ENCODE results near the gene TSPAN18.

The TSPAN18 gene

DNA sequence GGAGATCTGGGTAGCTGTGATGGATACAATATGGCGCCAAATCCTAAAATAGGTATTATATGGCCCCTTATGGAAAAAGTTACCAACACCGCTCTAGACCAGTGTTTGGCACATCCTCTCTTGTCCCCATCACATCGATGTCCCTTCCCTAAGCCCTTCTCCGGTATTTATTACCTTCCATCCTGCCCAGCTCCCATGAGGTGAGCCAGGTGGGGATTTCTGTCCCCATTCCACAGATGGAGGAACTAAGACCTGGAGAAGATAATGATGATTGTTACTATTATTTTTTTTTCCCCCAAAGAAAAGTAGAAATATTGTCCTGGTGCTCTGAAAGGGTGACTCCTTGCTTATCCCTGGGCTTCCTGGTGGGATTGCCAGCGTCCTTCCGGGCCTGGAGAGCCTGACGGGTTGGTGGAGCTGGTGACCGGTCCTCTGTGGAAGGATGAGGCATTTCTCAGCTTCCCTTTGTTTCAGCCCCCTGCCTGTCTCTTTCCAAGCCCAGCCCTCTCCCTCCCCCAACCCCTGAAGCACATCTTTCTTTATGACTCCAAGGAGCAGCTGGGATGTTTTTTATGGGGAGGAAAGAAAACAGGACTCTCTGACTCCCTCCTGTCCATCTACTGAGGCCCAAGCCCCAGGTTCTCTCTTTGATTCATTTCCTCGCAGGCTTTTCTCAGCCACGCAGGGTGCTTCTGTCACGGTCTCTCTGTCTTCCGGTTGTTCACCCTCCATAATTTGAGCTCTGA, 158.5 kb downstream of the TSPAN18 start:
- intact Hi-C loops (cut with DNase I): no loop called here
- no peak for DNase-seq

DNA sequence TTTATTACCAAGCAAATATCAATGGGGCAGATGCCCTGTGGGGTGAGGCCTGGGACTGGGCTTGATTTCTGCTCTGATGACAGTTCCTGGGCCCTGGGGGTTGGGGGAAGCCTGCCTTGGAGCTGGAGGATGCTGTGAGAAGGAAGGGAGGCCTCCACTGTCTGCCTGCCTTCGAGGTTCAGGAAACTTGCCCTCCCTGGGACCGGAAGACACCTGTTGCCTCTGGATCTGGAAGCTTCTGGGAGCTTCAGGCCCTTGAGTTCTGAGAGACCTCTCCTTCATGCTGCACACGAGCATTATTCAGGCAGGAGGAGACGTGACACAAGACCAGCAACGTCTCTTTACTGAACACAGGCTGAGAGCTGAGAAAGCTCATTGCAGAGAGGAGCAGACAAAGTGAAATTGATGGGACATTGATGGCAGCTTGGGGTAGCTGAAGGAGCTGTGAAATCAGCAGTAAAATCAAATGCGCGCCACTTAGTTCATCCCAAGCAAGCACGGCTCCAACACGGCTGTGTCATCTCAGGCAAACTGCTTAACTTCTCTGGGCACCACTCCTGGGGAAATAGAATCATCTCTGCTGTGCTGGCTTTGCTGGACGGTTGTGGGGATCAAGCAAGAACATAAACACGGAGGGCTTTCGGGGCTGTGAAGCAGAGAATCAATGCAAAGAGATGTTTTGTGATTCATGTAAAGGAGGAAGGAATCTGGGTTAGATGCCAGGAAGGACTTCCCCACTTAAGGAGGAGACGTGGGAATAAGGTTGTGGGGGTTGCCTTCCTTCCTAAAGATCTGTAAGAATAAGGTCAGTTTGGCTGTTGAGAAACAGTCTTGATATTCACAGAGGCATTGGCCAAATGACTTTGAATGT, 159.4 kb downstream of the TSPAN18 start:
- intact Hi-C loops (cut with DNase I): no loop called here
- DNase-seq: no peak

DNA sequence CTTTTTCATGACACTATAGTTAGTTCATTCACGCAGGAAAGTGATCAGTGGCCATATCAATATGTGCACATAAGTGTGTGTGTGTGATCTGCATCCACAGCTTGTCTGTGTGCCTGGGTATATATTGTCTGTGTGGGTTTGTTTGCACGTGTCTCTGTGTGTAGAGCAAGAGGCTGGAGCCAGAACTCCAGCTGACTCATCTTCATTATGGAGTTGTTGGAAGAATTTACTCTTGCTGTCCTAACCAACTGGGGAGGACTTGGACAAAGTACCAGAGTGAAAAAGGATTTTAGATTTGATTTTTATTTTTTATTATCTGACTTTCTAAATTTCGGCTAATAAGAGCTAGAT, 160.0 kb downstream of the TSPAN18 start:
- intact Hi-C loops (cut with DNase I): no loop called here
- DNase-seq: no peak

DNA sequence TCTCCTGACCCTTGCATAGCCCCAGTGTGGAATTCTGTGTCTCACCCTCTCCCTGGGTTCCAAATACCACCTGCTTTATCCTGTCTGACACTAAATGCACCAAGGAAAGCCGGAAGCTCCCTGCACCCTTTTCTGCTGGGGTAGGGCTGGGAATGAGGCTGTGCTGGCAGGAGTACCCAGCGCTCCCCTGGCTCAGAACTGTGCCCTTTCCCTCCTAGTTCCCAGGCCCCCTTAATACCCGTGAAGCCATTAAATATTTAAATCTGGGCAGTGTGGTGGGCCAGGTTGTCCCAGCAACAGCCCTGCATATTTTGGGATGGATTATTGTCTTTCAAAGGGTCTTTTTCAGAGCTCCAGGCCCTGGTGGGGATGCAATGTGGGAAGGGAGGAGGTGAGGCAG, 160.9 kb downstream of the TSPAN18 start:
- intact Hi-C loops (cut with DNase I): no loop called here
- DNase-seq: no peak

DNA sequence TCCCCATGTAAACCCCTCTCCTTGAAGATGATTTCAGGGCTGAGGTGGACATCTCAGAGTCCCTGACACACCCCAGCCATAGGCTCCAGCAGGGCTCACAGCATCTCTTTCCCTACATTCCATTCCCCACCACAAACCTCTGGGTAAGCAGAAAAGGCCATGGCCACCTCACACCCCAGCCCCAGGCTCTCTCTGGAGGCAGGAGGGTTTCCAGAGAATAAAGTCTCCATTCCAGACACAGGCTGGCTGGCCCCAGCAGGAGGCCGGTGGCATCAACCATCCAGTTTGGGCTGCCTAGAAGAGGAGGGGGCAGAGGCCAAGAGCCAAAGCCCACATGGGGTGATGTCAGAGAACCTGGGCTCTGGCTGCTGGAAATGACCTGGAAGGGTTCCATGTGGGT, 162.5 kb downstream of the TSPAN18 start:
- intact Hi-C loops (cut with DNase I): no loop called here
- DNase-seq: no peak

DNA sequence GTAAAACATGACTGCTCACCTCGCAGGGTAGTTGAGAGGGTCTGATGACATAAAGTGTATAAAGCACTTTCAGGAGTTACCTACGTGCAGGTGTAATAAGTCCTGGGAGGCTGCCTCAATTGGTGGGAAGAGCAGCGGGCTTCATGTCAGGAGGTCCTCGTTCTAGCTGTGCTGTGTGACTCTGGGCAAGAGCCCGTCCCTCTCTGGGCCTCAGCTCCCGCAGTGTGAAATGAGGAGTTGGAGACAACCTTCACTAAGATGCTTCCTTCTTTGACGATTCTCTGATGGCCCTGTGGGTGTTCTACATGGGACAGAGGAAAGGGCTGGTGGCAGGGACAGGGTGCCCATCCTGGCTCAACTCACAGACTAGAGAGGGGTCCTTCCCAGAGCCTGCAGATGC, 166.1 kb downstream of the TSPAN18 start:
- intact Hi-C loops (cut with DNase I): loop anchor here (5.0 kb wide), 2 partner anchors 166 to 271 kb away; partner anchors contain the start of gene TSPAN18
- DNase-seq: no peak

DNA sequence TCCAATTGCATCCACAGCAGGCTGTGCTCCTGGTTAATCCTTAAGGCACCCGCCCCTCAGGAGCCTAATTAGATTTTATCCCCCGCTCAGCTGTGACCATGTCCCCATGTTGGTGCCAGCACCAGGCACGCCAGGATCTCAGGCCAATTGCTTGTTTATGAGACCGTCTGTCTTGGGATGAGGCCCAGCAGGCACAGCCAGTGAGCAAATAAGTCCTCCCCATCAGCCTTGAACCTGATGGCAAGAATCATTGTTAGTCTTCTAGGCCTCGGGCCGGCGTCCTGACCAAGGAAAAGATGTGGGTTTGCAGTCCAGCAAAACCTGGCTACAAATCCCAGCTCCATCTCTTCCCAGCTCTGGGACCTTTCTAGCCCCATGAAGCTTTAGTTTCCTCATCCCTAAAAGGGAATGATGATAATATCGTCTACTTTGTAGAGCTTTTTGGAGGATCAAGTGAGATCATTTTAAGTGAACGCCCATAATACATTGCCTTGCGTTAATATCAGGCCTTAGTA, 166.6 kb downstream of the TSPAN18 start:
- DNase-seq: peak in 40 of 42 donors; percentile 5 to 68 (median 41)
- intact Hi-C loops (cut with DNase I): loop anchor here (5.0 kb wide), 2 partner anchors 166 to 271 kb away; partner anchors contain the start of gene TSPAN18

DNA sequence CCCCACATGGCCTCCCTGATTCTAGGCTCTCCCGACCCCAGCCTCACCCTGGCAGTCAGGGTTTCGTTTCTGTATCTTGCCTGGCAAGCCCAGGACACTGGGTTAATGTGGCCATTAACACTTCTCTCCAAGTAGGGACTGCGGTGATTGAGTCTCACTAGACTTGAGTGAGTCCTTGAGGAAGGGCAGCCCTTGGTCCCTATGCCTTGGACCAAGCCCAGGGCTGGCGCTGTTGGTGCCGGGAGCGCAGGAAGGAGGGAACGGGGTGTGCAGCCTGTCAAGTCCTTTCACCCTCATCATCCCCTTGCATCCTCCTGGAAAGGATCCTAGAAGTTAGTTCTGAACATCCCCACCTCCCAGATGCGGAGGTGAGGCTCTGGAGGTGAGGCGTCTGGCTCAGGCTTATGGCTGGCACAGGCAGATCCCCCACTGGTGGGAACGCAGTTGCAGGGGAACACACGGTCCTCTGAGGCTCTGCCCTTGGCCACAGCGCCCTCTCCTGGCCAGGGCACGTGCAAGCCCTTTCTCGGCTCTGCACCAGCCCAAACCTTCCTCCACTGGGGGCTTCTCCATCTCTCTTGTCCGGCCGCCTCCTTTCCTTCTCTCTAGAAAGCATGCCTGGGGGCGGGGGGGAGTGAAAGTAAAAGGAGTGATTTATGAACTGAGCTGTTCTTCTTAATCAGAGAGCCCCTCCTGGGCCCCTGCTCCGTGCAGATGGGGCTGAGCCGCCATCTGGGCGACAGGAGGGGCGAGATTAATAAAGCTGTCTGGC, 167.3 kb downstream of the TSPAN18 start:
- intact Hi-C loops (cut with DNase I): loop anchor here (5.0 kb wide), 2 partner anchors 167 to 272 kb away; partner anchors contain the start of gene TSPAN18
- peak; percentile 63 to 90 (median 82) for DNase-seq

DNA sequence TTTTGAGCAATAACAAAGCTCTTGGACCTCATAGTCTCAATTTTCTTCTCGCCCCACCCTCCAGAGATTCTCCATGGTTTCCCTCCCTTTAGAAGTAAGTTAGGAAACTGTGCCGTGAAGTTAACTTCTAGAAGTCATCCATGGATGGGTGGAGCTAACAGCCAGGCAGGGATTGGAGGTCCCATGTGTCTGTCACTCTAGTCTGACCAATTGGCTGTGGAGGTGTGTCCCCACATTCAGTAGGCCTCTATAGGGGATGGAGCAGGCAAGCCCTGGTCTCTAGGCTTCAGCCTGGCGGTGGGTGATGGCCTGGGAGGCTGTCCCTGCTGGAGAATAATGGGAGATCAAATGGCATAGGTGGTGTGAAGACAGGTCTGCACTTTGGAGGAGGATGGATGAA, 173.2 kb downstream of the TSPAN18 start:
- intact Hi-C loops (cut with DNase I): no loop called here
- DNase-seq: peak in 10 of 42 donors; percentile 18 to 62 (median 24)

DNA sequence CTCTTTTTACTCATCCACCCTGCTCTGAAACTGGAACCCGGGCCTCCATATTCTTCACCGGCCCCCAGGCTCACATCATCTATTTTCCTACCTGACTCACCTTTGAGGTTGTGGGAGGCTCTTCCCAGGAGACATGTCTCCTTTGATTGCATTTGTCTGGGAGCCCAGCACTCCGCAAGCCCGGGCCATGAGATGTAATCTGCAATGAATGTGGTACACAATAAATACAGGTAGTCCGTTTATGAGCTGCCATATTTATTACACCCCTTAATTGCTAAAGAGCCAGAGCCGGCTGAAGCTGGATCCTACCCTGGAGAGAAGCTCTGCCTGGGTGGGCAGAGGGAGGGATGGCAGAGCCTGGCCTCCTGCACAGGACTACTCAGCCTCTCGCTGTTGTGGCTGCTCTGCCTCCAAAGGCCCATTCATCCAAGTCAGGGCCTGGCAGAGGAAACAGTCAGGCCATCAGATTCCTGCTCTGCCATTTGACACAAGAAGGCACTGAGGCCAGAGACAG, 174.4 kb downstream of the TSPAN18 start:
- no peak for DNase-seq
- intact Hi-C loops (cut with DNase I): no loop called here

DNA sequence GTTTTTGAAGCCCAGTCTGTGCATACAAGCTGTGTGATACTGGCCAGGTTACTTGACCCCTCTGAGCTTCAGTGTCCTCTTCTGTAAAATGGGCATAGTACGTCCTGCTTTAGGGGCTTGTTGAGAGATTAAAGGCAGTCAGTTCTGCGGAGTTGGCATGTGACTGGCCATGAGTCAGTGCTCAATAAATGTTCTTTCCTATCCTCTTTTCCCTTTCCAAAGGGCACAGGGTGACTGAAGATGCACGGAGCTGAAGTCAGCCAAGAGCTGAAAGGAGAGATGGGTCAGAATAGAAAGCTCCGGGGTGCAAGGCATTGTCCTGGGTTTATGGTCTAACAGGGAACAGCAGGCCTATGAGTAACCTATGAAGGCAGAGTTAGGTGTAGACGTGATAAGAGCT, 175.0 kb downstream of the TSPAN18 start:
- no peak for DNase-seq
- intact Hi-C loops (cut with DNase I): no loop called here

DNA sequence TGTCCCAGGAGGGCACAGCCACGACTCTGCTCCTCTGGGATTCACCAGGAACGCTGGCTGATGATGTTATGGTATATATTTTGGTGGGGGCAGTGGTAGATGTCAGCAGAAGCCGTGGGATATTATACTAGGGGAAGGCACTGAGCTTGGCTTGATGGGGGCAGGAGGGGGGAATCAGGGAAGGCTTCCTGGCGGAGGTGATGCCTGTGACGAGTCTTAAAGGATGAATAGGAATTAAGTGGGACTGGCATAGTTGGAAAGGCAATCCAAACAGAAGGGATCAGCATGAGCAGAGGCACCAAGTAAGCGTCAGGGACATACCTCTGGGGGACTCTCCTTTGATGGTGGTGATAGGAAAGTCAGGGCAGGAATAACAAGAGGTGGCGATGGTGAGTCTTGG, 176.3 kb downstream of the TSPAN18 start:
- intact Hi-C loops (cut with DNase I): no loop called here
- no peak for DNase-seq

DNA sequence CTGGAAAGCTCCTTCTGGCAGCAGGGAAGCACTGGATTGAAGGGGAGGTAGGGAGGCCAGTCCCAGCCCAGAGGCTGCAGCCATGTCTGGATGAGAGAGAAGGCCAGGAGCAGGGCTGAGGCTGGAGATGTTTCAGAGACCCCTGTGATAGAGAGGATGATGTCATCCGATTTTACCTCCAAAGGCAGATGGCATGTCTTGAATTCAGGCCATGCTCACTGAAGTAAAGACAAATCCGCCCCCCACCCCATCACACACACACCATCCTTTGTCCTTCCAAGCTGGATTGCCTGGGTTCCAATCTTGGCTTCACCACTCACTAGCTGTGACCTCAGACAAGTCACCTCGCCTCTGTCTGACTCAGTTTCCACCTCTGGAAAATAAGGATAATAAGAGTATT, 176.8 kb downstream of the TSPAN18 start:
- intact Hi-C loops (cut with DNase I): no loop called here

DNA sequence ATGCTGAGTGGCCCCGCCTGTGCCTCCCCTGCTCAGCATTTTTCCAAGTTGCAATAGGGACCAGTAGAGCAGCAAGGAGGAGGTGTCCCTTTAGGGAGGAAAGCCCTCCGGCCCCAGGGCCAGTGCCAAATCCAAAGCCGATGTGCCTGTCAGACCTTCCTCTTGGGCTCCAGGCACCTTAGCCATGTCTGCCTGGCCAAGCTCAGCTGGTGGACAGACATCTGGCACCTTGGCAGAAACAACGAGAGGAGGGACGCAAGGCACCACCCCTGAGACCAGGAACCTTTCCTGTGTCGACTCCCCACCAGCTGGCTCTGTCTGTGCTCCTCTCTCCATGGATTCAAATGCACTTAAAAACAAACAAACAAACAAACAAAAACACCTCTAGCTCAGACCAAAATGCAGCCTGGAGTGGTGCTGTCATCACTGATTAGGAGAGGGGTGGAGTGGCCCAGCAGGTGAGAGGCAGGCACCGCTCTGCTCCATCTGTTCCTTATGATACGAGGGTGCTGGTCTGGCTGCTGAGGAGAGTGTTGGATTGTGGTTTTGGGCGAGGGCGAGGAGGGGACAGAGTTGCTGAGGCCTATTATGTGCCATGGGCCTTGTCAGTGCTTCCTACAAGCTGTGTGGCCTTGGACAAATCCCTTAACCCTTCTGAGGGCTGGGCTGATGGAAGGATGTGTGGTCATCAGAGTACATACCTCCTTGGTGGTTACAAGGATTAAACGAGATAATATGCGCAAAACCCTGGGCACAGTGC, 177.7 kb downstream of the TSPAN18 start:
- intact Hi-C loops (cut with DNase I): loop anchor here (5.0 kb wide), 1 partner anchor 342 kb away; no protein-coding TSS in a partner anchor
- no peak for DNase-seq

More for the DNA sequence above, 176.8 kb downstream of the TSPAN18 start:
- no peak for DNase-seq

DNA sequence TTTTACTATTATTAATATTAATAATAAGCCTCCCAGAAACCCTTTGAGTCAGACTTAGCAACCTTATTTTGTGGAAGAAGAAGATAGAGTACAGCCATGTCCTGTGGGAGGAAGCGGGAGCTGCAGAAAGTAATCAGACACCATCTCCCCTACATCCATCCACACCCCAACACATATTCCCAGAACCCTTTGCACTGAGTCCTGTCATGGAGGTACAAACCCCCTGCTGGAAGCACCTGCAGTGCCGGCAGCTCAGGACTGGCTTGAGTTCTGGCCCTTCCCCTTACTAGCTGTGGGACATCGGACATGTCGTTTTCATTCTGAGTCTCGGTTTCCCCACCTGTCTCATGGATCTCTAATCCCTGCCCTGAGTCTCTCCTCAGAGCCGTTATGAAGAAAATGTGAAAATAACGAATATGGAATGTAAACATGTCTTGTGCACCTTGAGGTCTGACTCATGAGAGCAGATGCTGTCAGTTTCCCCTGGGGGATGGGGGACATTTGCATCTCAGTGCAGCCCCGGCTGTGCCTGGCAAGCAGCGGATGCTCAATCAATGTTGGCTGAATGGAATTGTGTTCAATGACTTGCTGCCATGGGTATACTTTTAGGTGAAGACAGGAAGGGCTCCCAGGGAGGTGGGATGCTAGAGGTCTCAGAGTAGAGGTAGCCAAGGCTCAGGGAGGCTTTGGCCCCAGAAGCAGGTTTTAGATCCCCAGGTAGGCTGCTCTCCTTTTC, 178.5 kb downstream of the TSPAN18 start:
- no peak for DNase-seq
- intact Hi-C loops (cut with DNase I): loop anchor here (5.0 kb wide), 1 partner anchor 343 kb away; no protein-coding TSS in a partner anchor

DNA sequence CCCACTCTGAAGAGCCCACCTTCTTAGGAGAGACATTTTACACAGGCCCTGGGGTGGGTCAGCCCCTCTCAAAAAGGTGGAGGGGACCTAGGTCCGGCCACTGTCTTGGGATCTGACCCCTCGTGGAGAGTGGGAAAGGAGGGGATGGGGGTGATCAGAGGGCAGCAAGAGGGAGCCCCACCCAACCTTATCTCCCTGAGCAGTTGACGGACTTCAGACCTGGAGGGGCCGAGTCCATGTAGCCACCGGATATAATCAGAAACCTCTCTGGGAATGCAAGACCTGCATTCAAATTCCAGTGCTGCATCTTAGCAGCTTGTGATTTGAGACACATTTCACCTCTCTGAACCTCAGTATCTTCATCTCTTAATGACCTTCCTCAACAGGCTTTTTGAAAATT, 179.9 kb downstream of the TSPAN18 start:
- no peak for DNase-seq
- intact Hi-C loops (cut with DNase I): loop anchor here (5.0 kb wide), 1 partner anchor 344 kb away; no protein-coding TSS in a partner anchor

DNA sequence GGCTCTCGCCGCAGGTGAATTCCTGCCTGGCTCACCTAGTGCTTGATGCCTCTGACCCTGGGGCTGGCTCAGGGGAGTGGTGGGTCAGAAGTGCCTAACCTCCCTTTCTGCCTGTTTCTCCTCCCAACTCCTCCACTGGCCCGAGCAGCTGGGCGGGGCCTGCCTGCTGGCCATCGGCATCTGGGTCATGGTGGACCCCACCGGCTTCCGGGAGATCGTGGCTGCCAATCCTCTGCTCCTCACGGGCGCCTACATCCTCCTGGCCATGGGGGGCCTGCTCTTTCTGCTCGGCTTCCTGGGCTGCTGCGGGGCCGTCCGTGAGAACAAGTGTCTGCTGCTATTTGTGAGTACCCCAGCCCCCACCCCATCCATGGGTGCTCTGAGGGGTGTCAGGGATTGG, 182.8 kb downstream of the TSPAN18 start:
- intact Hi-C loops (cut with DNase I): loop anchor here (5.0 kb wide), 1 partner anchor 347 kb away; no protein-coding TSS in a partner anchor
- no peak for DNase-seq

Data from head of caudate nucleus (tissue), 42 donors.